ENCODE measurements around the gene PTGER3. TPM values are rescaled to one million over a fixed set of nuclear protein-coding genes. Genes with fewer than 3 reads are reported as not detected.

Gene PTGER3
- total and polyA plus RNA-seq, 10 of the 15 experiments (the other 5 are each of a cell fraction or from before 2014, with no cell fraction given): under 0.01 to 0.04 (median 0.02) TPM; not detected in 7

GRCh38 chr1:71086331-71086730 lies 38.7 kb upstream of the PTGER3 start:
- no peak for ATAC-seq
- Histone ChIP-seq H3K27ac (ENCODE audit: control insufficient read depth, insufficient read depth) (no peak overlapping the region), H3K9me3 (replicated peaks; ENCODE audit: control insufficient read depth, insufficient read depth, low read length) (no peaks in the 10 kb centered on the region), H4K20me1 (ENCODE audit: control insufficient read depth, insufficient read depth) (no peaks in the 10 kb centered on the region), H3K9ac (ENCODE audit: control insufficient read depth, insufficient read depth, low read length) (no peak overlapping the region), H3K4me2 (ENCODE audit: control insufficient read depth, insufficient read depth) (no peak overlapping the region), H3K79me2 (ENCODE audit: control insufficient read depth, insufficient read depth, low read length) (no peaks in the 10 kb centered on the region), H3K27me3 (replicated peaks in 1 of 2; ENCODE audit: control insufficient read depth in 2 of 2, insufficient read depth in 2 of 2, low read length in 1 of 2) (no peaks in the 10 kb centered on the region), H3K4me3 (no peak overlapping the region), H3K4me1 (ENCODE audit: control insufficient read depth, insufficient read depth, low read length) (no peaks in the 10 kb centered on the region), H2AFZ (ENCODE audit: control insufficient read depth, low read depth, low read length) (no peak overlapping the region), H3K36me3 (ENCODE audit: control insufficient read depth in 2 of 2, insufficient read depth in 2 of 2, low read length in 1 of 2) (no peaks in the 10 kb centered on the region)
- no TSS peak for BruUV-seq (replicated peaks)
- FAIRE-seq: no peak
- RAD21 ChIA-PET (ENCODE audit: unreplicated experiment): no interaction called here
- no peak for DNase-seq (ENCODE audit: low read depth, low spot score)
- SMC1A ChIA-PET (ENCODE audit: uncharacterized antibody, unreplicated experiment): interaction anchor here (1.5 kb wide), 1 partner anchor 8 kb away, joined by 4 read pairs; no protein-coding TSS in a partner anchor
- WGBS (ENCODE audit: insufficient coverage, insufficient replicate concordance, low lambda C conversion rate, missing lambda C conversion rate): 100% methylated on average over 1 of the region's 1 CpG
- TF ChIP-seq TBL1XR1 (IDR thresholded peaks at IDR 0.05; ENCODE audit: low read depth, low read length): no peak
- TF ChIP-seq RUNX3 (IDR thresholded peaks at IDR 0.05; ENCODE audit: low read length): no peak
- no peak for TF ChIP-seq PAX8 (IDR thresholded peaks at IDR 0.05)
- no peak for TF ChIP-seq KLF5 (IDR thresholded peaks at IDR 0.05; ENCODE audit: partially characterized antibody)
- TF ChIP-seq NR2C2 (IDR thresholded peaks at IDR 0.05; ENCODE audit: borderline replicate concordance, control insufficient read depth, insufficient read length, low read depth): no peak
- TF ChIP-seq NKRF (conservative IDR thresholded peaks at IDR 0.05): no peak
- no peak for TF ChIP-seq JUNB (IDR thresholded peaks at IDR 0.05)
- no peak for TF ChIP-seq CTCF (IDR thresholded peaks at IDR 0.05 in 2 of 3, conservative IDR thresholded peaks at IDR 0.05 in 1 of 3; ENCODE audit: control insufficient read depth in 2 of 3, extremely low read depth in 1 of 3, insufficient read depth in 1 of 3, low read depth in 3 of 3, low read length in 3 of 3)
- no peak for TF ChIP-seq PBX3 (IDR thresholded peaks at IDR 0.05; ENCODE audit: insufficient replicate concordance, low read depth, low read length)
- TF ChIP-seq RCOR1 (conservative IDR thresholded peaks at IDR 0.05; ENCODE audit: low read depth, low read length): no peak
- TF ChIP-seq ASH2L (IDR thresholded peaks at IDR 0.05; ENCODE audit: borderline replicate concordance, low read depth): no peak
- no peak for TF ChIP-seq NR2C1 (IDR thresholded peaks at IDR 0.05)
- no peak for TF ChIP-seq ATF2 (IDR thresholded peaks at IDR 0.05; ENCODE audit: low read length)
- no peak for TF ChIP-seq KDM1A (IDR thresholded peaks at IDR 0.05; ENCODE audit: borderline replicate concordance)
- no peak for TF ChIP-seq CEBPZ (IDR thresholded peaks at IDR 0.05; ENCODE audit: low read depth, low read length)
- no peak for TF ChIP-seq CREB1 (IDR thresholded peaks at IDR 0.05; ENCODE audit: low read depth)
- POLR2A ChIA-PET: no interaction called here
- in situ Hi-C loops (cut with MboI) (loop anchor here (25.0 kb wide), 1 partner anchor 951 kb away; no protein-coding TSS in a partner anchor), intact Hi-C loops (cut with micrococcal nuclease; ENCODE audit: unreplicated experiment) (no loop called here)
- CTCF ChIA-PET: no interaction called here

Measured in GM12878 (cell line).